Effector CD4-positive, alpha-beta T cell (primary cell): Measurements from ENCODE around the gene KRCC1.
"Not testable (repeated sequence)": the region's sequence is repeated elsewhere in the genome, so short reads cannot be mapped to it uniquely, and the experiment has no call there.

Source experiments
- DNase-seq: peaks from one replicate; pipeline ENCODE4 v3.0.0-alpha.2; 2020

The KRCC1 gene

DNA sequence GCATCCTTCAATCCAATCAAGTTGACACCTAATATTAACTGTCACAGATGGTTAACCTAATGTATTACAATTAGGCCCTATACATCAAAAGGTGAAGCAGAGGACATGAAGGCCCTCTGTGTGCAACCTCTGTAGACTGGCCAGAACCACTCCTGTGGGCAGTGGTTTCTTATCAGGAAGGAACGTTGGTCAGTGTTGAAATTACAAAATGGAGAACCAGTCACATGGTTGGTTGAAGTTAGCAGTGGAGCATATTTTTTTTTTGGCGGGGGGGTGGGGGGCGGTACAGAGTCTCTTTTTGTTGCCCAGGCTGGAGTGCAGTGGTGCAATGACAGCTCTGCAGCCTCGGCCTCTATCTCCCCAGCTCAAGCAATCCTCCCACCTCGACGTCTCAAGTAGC, 59.0 kb downstream of the KRCC1 start:
- no peak for DNase-seq

GRCh38 chr2:87995756-87996155, 59.8 kb downstream of the KRCC1 start:
- no peak for DNase-seq

DNA sequence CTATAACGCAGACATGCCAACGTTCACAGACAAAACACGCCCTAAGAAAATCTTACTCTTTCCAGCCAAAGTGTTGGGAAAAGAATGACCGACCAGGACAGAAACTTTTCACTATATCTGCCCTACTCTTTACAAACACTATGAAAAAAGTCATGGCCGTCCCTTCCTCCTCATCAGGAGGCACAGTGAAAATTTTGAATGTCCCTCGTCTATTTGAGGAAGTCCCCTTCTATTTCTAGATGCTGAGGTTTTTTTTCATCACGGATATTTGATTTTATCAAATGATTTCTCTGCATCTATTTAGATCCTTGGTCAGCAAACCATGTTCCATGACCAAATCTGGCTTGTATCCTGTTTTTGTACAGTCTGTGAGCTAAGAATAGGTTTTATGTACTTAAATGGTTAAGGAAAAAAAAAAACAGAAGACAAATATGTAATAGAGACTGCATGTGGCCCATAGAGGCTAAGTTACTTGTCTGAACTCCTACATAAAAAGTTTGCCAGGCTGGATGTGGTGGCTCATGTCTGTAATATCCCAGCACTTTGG, 61.2 kb downstream of the KRCC1 start:
- DNase-seq = not testable (repeated sequence)

- DNase-seq = not testable (repeated sequence)
These were observed 63.0 kb downstream of the KRCC1 start for GRCh38 chr2:87992569-87992968.

DNA sequence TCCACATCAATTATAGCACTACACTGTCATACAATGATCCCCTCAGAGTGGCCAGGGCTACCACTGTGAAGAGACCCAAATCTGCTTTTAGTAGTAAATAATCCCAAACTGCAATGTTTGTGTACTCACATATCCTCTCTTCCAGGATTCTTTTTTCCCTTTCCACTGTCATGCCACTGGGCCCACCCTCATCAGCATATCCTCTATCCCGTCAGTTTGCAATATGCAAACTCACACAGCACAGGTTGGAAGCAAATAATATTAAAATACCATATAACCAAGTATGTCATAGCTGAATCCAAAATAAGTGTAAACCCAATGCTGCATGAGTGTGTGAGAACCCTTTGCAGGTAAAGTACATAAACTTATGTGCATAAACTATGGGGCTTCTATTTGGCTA, 68.1 kb downstream of the KRCC1 start:
- DNase-seq = not testable (repeated sequence)

DNA sequence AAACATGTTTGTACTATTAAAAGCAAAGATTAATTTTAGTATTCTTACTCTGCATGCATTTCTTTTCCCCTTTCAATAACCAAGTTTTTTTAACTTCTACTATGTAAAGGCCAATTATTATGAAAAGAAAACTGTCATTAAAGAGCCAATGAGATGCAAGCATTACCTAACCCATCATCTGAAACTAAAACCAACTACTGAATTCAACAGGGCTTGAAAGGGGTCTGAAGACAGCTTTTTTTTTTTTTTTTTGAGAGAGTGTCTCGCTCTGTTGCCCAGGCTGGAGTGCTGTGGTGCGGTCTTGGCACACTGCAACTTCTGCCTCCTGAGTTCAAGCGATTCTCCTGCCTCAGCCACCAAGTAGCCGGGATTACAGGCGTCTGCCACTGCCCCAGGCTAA, 69.7 kb downstream of the KRCC1 start:
- DNase-seq = not testable (repeated sequence)

- not testable (repeated sequence) for DNase-seq
These were observed 74.4 kb downstream of the KRCC1 start for GRCh38 chr2:87981182-87981581.
